ENCODE measurements around the gene FXYD6. TPM values are rescaled to one million over a fixed set of nuclear protein-coding genes. Genes with fewer than 3 reads are reported as not detected.

FXYD6 gene
- total and polyA plus RNA-seq, 7 donors: 12.3 to 305 (median 243) TPM

DNA sequence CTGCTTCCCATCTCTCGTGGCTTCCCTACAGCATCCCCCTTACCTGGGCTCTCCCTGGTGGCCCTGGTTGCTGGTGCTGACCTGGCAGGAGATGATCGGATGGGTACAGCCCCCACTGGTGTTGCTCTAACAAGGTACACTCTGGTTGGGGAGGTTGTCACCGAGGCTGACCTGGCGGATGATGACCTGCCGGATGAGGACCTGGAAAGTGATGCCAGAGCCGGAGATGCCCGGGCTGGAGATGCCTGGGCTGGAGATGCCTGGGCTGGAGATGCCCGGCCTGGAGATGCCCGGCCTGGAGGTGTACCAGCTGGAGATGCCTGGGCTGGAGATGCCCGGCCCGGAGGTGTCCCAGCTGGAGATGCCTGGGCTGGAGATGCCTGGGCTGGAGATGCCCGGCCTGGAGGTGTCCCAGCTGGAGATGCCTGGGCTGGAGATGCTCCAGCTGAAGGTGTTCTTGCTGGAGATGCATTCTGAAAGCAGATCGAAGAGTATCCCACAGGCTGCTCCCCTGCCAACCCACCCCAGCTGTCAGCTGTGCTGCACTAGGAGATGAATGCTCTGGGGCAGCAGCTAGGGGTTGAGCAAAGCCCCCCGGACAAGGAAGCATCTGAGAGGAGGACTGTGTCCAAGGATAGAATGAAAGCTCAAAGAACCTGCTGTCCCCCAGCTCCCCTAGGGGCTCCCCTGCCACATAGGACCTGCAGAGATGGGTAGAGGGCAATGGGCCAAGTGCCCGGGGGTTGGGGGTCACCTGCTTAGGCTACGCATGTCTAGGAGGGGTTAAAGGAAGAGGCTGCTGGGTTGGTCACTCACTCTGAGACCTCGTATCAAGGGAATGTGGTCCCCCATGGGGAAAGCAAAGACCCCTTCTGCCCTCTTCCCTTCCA lies 42.2 kb upstream of the FXYD6 start:
- TF ChIP-seq, protein P1, sequence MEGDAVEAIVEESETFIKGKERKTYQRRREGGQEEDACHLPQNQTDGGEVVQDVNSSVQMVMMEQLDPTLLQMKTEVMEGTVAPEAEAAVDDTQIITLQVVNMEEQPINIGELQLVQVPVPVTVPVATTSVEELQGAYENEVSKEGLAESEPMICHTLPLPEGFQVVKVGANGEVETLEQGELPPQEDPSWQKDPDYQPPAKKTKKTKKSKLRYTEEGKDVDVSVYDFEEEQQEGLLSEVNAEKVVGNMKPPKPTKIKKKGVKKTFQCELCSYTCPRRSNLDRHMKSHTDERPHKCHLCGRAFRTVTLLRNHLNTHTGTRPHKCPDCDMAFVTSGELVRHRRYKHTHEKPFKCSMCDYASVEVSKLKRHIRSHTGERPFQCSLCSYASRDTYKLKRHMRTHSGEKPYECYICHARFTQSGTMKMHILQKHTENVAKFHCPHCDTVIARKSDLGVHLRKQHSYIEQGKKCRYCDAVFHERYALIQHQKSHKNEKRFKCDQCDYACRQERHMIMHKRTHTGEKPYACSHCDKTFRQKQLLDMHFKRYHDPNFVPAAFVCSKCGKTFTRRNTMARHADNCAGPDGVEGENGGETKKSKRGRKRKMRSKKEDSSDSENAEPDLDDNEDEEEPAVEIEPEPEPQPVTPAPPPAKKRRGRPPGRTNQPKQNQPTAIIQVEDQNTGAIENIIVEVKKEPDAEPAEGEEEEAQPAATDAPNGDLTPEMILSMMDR (IDR thresholded peaks at IDR 0.05): no peak
- TF ChIP-seq POLR2AphosphoS5 (IDR thresholded peaks at IDR 0.05) (no peak), POLR2A (IDR thresholded peaks at IDR 0.05) (no peak), EP300 (IDR thresholded peaks at IDR 0.05) (no peak)
- peaks cover 0 to 5% (median 0%) of the 10 kb centered on the region in 4 donors for H3K4me1 ChIP-seq
- no peaks in the 10 kb centered on the region for H3K36me3 ChIP-seq
- H3K4me3 ChIP-seq: no peak overlapping the region
- peak; percentile 57 for DNase-seq
- 91 to 95% methylated on average over 17 of the region's 17 CpGs for WGBS, 2 donors
- no peaks in the 10 kb centered on the region for H3K9me3 ChIP-seq
- H3K27me3 ChIP-seq: no peaks in the 10 kb centered on the region
- intact Hi-C loops (cut with DNase I): no loop called here
- H3K27ac ChIP-seq: no peak overlapping the region

- Histone ChIP-seq H3K36me3 (no peaks in the 10 kb centered on the region), H3K9me3 (no peaks in the 10 kb centered on the region), H3K27ac (no peak overlapping the region), H3K27me3 (no peaks in the 10 kb centered on the region), H3K4me3 (no peak overlapping the region), H3K4me1 (peaks cover 0 to 5% (median 0%) of the 10 kb centered on the region in 4 donors)
- TF ChIP-seq, protein P1 (IDR thresholded peaks at IDR 0.05): no peak
- TF ChIP-seq POLR2A (IDR thresholded peaks at IDR 0.05): no peak
- TF ChIP-seq EP300 (IDR thresholded peaks at IDR 0.05): no peak
- TF ChIP-seq POLR2AphosphoS5 (IDR thresholded peaks at IDR 0.05): no peak
- peak; percentile 28 for DNase-seq
- intact Hi-C loops (cut with DNase I): no loop called here
- 93 to 94% methylated on average over 5 of the region's 5 CpGs for WGBS, 2 donors
Measured at GRCh38 chr11:117917591-117918151, 41.2 kb upstream of the FXYD6 start.

DNA sequence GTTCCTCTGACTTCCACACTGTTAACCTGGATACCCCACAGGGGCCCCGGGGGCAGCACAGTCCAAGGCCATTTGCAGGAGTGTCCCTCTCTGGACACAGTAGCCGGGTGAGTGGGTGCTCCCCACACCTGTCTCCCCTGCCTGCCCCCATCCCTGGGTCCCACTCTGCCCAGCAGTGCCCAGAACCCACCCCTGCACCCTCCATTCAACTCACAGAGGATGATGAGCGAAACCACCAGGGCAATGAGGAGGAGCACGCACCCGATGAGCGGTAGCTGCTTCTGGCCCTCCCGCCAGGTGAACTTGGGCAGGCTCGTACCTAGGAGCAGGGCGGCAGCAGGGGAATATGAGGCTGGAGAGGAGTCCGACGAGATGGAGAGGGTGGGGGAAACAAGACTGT lies 40.5 kb upstream of the FXYD6 start:
- Histone ChIP-seq H3K36me3 (no peaks in the 10 kb centered on the region), H3K4me3 (no peak overlapping the region), H3K4me1 (peaks cover 0 to 5% (median 0%) of the 10 kb centered on the region in 4 donors), H3K27me3 (no peaks in the 10 kb centered on the region), H3K27ac (no peak overlapping the region), H3K9me3 (no peaks in the 10 kb centered on the region)
- no peak for TF ChIP-seq POLR2AphosphoS5 (IDR thresholded peaks at IDR 0.05)
- TF ChIP-seq, protein P1 (IDR thresholded peaks at IDR 0.05): no peak
- no peak for TF ChIP-seq POLR2A (IDR thresholded peaks at IDR 0.05)
- no peak for TF ChIP-seq EP300 (IDR thresholded peaks at IDR 0.05)
- peak; percentile 59 for DNase-seq
- intact Hi-C loops (cut with DNase I): no loop called here
- 95 to 96% methylated on average over 11 of the region's 11 CpGs for WGBS, 2 donors

DNA sequence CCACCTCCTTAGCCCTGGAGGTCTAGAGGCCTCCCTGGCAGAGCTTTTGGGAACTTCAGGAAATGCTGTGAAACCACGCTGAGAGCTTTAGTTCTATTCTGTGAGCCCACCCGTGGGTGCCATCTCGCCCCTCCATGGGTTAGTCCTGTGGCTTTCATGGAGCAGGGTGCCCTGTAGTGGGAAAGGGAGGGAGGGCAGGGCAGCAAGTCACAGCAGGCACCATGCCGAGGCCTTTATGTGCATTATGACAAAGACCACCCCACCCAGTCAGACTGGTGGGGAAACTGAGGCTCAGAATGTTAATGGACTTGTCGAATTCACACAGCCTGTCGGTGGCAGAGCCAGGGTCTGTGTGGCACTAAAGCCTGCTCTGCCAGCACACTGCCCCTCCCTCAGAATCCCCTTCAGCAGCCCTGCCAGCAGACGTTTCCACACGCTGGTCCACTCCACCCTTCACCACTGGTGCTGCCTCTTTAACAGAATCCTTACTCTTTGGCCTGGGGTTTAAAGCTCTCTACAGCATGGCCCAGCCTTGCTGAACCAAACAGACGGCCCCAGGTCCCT lies 39.3 kb upstream of the FXYD6 start:
- TF ChIP-seq POLR2A (IDR thresholded peaks at IDR 0.05) (no peak), EP300 (IDR thresholded peaks at IDR 0.05) (no peak)
- intact Hi-C loops (cut with DNase I): no loop called here
- peak; percentile 34 for DNase-seq

DNA sequence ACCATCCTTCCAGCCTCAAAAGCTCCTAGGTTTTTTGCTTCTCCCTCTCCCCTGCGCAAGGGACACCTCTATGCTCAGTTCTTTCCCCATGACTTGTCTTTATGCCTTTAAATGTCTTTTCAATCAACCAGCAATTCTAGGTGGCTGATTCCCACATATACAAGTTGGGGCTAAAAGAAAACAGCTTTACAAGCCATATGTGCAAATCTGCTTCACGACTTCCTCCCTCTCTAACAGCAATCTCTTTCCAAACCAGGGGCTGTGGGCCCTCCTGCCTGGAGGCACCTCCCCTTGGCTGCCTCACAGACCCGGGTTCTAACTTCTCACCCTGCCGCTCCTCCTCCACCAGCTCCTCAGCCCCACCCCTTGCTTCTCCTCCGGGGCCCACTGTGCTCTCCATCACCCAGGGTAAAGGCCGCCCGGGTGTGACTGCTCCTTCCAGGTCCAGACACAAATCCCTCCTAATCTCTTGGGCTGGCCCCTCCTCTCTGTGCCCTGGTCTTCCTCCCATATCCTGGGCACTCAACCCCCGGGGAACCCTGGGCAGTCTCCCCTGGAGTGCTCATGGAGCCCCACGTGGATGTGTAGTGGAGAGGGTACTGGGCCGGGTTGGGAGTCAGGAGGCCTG lies 38.6 kb upstream of the FXYD6 start:
- WGBS, 2 donors: 49 to 63% methylated on average over 10 of the region's 10 CpGs
- Histone ChIP-seq H3K9me3 (no peaks in the 10 kb centered on the region), H3K27ac (no peak overlapping the region), H3K36me3 (no peaks in the 10 kb centered on the region), H3K4me1 (peaks cover 0 to 5% (median 0%) of the 10 kb centered on the region in 4 donors), H3K27me3 (no peaks in the 10 kb centered on the region), H3K4me3 (no peak overlapping the region)
- intact Hi-C loops (cut with DNase I): no loop called here
- peak; percentile 57 for DNase-seq
- TF ChIP-seq POLR2AphosphoS5 (IDR thresholded peaks at IDR 0.05) (no peak), EP300 (IDR thresholded peaks at IDR 0.05) (no peak), POLR2A (IDR thresholded peaks at IDR 0.05) (no peak)
- TF ChIP-seq, protein P1 (IDR thresholded peaks at IDR 0.05): no peak

More for the DNA sequence above, 39.3 kb upstream of the FXYD6 start:
- Histone ChIP-seq H3K27ac (no peak overlapping the region), H3K36me3 (no peaks in the 10 kb centered on the region), H3K9me3 (no peaks in the 10 kb centered on the region), H3K4me1 (peaks cover 0 to 5% (median 0%) of the 10 kb centered on the region in 4 donors), H3K4me3 (no peak overlapping the region), H3K27me3 (no peaks in the 10 kb centered on the region)
- 86 to 87% methylated on average over 9 of the region's 9 CpGs for WGBS, 2 donors

Data from sigmoid colon (tissue), 7 donors.